Activated T-cell treated with anti-CD3 and anti-CD28 coated beads, Interleukin-2, amount 50 U/mL, for 24 hours (primary cell): ENCODE measurements around the gene ADTRP.
"Not testable (repeated sequence)": the region's sequence is repeated elsewhere in the genome, so short reads cannot be mapped to it uniquely, and the experiment has no call there.

Source experiments
- DNase-seq: peaks from one replicate; pipeline ENCODE4 v3.0.0-alpha.2; 2020
- H3K27ac Mint-ChIP-seq: 2 replicates; pipeline ENCODE4 v1.8.0; 2020; ENCODE audit warnings: mild to moderate bottlenecking, mixed read lengths
- H3K27me3 Mint-ChIP-seq: 2 replicates; pipeline ENCODE4 v1.8.0; 2020; ENCODE audit warnings: mixed read lengths
- H3K36me3 Mint-ChIP-seq: 2 replicates; pipeline ENCODE4 v1.8.0; 2020; ENCODE audit warnings: low read depth, mixed read lengths
- H3K4me1 Mint-ChIP-seq: 2 replicates; pipeline ENCODE4 v1.8.0; 2020; ENCODE audit warnings: low read depth, mixed read lengths
- H3K4me3 Mint-ChIP-seq: 2 replicates; pipeline ENCODE4 v1.8.0; 2020; ENCODE audit warnings: mild to moderate bottlenecking, moderate library complexity, mixed read lengths
- H3K9me3 Mint-ChIP-seq: 2 replicates; pipeline ENCODE4 v1.8.0; 2020; ENCODE audit warnings: mixed read lengths

The ADTRP gene

DNA sequence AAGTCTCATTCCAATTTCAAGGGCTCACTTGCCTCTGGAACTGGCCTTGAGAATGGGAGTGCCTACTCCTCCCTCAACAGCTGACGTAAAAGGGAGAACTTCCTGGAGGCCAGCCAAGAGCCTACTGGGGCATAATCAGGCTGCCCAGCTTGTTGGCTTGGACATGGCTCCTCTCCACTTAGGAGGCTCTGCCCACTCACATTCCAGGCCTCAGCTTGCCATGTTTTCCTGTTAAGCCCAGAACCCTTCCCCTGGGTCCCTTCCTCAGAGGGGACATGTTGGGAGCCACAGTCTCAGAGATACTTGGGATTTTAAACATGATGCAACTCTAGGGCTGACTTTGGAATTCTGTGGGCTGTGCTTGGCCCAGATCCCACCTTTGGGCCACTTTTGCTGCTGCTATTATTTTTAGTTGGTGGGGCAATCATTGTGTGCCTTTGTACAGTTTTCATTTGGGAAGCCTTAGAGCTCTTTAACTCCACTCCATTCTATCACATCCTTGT is 31.5 kb upstream of the ADTRP start:
- Mint-ChIP-seq H3K4me3 (no peak overlapping the region), H3K27me3 (peaks cover 6% of the 10 kb centered on the region), H3K36me3 (no peaks in the 10 kb centered on the region), H3K4me1 (peaks cover 30% of the 10 kb centered on the region), H3K27ac (no peak overlapping the region), H3K9me3 (no peaks in the 10 kb centered on the region)
- DNase-seq, result no peak

- Mint-ChIP-seq H3K9me3 (no peaks in the 10 kb centered on the region), H3K4me3 (no peak overlapping the region), H3K36me3 (no peaks in the 10 kb centered on the region), H3K4me1 (peaks cover 30% of the 10 kb centered on the region), H3K27me3 (peaks cover 7% of the 10 kb centered on the region), H3K27ac (no peak overlapping the region)
- no peak for DNase-seq
Observed at GRCh38 chr6:11808054-11808453, 29.5 kb upstream of the ADTRP start.

- DNase-seq, result peak; percentile 42
- Mint-ChIP-seq H3K36me3 (no peaks in the 10 kb centered on the region), H3K4me1 (peaks cover 27% of the 10 kb centered on the region), H3K9me3 (no peaks in the 10 kb centered on the region), H3K27me3 (peaks cover 7% of the 10 kb centered on the region), H3K4me3 (peak overlapping the region; percentile 7), H3K27ac (peak overlapping the region; percentile 39)
Observed at GRCh38 chr6:11806561-11807317, 28.1 kb upstream of the ADTRP start.

GRCh38 chr6:11805259-11806053 is 26.9 kb upstream of the ADTRP start:
- H3K4me1 Mint-ChIP-seq, result peaks cover 19% of the 10 kb centered on the region
- no peak overlapping the region for H3K4me3 Mint-ChIP-seq
- peaks cover 7% of the 10 kb centered on the region for H3K27me3 Mint-ChIP-seq
- DNase-seq, result no peak
- H3K36me3 Mint-ChIP-seq, result no peaks in the 10 kb centered on the region
- no peak overlapping the region for H3K27ac Mint-ChIP-seq
- no peaks in the 10 kb centered on the region for H3K9me3 Mint-ChIP-seq

DNA sequence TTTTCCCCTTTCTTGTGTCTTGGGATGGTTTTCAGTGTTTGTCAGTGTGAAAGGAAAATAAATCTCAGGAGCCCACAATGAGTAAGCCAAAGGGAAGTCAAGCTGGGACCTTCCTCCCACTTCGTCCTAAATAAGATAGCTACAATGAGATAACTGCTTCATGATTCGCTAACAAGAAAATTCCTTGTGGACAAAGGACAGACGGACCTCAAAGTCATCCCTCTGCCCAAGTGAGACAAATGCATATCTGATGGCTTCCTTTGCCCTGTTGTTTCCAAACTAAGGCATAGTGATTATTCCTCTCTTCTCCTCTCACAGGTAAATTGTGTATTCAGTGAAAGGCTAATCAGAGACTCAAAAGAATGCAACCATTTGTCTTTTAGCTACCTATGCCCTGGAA is 26.1 kb upstream of the ADTRP start:
- Mint-ChIP-seq H3K9me3 (no peaks in the 10 kb centered on the region), H3K36me3 (no peaks in the 10 kb centered on the region), H3K4me3 (no peak overlapping the region), H3K27me3 (peaks cover 7% of the 10 kb centered on the region), H3K4me1 (peaks cover 20% of the 10 kb centered on the region), H3K27ac (no peak overlapping the region)
- no peak for DNase-seq

DNA sequence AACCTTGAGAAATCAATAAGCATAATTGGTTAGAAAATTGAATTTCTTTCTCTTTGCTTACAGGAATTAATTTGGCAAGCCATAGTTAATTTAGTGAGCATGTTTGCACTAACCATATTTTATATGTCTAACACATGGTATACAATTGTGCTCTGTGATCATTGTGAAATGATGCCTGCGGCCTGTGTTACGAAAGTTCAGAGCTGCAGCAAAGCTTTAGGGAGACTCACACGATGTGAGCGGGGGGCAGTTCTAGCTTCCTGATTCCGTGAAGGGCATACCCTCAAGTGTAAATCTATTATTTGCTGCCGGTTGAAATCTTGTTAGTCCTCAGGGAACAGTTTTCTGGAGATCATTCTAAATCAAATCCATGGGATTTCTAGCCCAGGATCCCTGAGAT is 25.5 kb upstream of the ADTRP start:
- H3K9me3 Mint-ChIP-seq, result no peaks in the 10 kb centered on the region
- H3K27me3 Mint-ChIP-seq, result peaks cover 7% of the 10 kb centered on the region
- no peak for DNase-seq
- H3K4me1 Mint-ChIP-seq, result peaks cover 20% of the 10 kb centered on the region
- no peaks in the 10 kb centered on the region for H3K36me3 Mint-ChIP-seq
- no peak overlapping the region for H3K27ac Mint-ChIP-seq
- H3K4me3 Mint-ChIP-seq, result no peak overlapping the region

DNA sequence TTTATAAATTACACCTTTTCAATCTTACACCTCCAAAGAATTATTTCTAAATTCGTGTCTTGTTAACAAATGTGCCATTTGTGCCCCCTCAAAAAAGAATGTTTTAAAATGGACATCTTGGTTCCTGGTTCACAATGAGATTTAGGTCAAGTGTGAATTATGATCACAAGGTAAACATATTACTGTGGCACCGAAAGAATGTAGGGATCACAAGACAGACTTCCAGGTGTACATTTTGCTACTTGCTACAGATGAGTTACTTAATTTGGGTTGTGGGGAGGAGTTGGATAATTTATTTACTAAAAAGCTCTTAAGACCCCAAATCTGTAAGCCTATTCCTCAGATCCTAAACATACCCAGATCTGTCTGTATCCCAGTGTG is 25.0 kb upstream of the ADTRP start:
- no peak overlapping the region for H3K4me3 Mint-ChIP-seq
- H3K4me1 Mint-ChIP-seq, result peaks cover 20% of the 10 kb centered on the region
- no peaks in the 10 kb centered on the region for H3K36me3 Mint-ChIP-seq
- peaks cover 7% of the 10 kb centered on the region for H3K27me3 Mint-ChIP-seq
- H3K27ac Mint-ChIP-seq, result no peak overlapping the region
- no peaks in the 10 kb centered on the region for H3K9me3 Mint-ChIP-seq
- DNase-seq, result no peak

DNA sequence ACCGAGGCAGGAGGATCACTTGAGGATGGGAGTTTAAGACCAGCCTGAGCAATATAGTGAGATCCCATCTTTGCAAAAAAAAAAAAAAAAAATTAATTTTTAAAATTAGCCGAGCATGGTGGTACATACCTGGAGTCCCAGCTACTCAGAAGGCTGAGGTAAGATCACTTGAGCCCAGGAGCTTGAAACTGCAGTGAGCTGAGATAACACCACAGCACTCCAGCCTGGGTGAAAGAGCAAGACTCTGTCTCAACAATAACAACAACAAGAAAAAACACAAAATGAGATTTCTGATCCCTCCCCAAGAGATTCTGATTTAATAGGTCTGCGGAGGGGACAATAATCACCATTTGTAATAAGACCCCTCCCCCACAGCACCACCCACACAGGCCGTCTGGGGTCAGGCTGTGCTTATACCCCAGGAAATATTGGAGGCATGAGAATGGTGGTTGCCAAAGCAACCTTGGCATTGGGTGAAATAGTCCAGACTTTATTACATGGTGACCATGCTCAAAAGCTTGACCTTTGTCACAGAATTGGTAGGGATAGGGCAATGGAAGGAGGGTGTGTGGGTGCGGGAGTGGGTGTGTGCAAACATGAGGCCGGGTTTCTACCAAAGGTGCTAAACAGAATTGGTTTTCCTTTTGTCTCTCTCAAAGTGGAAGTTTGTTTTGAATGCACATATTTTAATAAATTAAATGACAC is 24.4 kb upstream of the ADTRP start:
- Mint-ChIP-seq H3K27ac (no peak overlapping the region), H3K36me3 (no peaks in the 10 kb centered on the region), H3K4me3 (no peak overlapping the region), H3K27me3 (peaks cover 12% of the 10 kb centered on the region), H3K9me3 (no peaks in the 10 kb centered on the region), H3K4me1 (peaks cover 20% of the 10 kb centered on the region)
- DNase-seq, result no peak

- not testable (repeated sequence) for DNase-seq, H3K36me3 Mint-ChIP-seq, H3K27me3 Mint-ChIP-seq, H3K9me3 Mint-ChIP-seq, H3K4me3 Mint-ChIP-seq, H3K4me1 Mint-ChIP-seq, H3K27ac Mint-ChIP-seq
Observed at GRCh38 chr6:11800531-11800930, 21.9 kb upstream of the ADTRP start.

DNA sequence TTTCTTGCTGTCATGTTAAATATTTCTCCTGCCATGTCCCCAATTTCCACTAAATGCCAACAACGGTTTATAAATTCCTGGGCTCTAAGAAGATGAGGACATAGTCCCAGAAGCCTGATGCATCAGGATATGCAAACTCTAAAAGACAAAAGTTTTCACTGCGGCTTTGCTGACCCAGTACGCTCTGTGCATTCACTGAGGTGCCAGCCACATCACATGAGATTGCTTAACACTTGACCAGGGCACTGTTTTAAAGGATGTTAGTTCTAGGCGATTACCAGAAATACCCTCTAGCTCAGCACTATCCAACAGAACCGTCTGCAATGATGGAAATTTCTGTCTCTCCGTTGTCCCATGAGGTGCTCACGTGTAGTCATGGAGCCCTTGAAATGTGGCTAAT is 19.9 kb upstream of the ADTRP start:
- Mint-ChIP-seq H3K4me1 (peaks cover 4% of the 10 kb centered on the region), H3K9me3 (peaks cover 5% of the 10 kb centered on the region), H3K36me3 (no peaks in the 10 kb centered on the region), H3K27ac (no peak overlapping the region), H3K27me3 (peaks cover 4% of the 10 kb centered on the region), H3K4me3 (no peak overlapping the region)
- DNase-seq, result no peak

DNA sequence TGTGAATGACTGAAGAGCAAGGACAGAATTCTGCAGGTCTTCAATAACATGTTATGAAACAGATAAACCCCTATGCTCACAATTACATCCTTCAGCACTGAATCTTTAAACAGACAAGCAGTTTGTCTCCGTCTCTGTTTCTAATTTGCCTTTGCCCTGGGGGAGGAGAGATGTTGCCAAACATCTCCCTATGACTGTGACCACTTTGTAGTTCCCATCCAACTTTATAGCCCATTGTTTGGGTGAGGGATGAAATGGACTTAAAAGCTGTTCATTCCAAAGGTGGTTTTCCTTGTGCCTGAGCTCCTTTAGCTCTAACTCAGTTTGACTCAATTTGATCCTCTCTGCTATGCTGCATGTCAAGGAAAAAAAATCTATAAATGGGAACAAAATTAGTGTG is 19.5 kb upstream of the ADTRP start:
- Mint-ChIP-seq H3K9me3 (peaks cover 7% of the 10 kb centered on the region), H3K27ac (no peak overlapping the region)

GRCh38 chr6:11796829-11797228 is 18.2 kb upstream of the ADTRP start:
- no peak for DNase-seq
- Mint-ChIP-seq H3K36me3 (no peaks in the 10 kb centered on the region), H3K27me3 (peaks cover 4% of the 10 kb centered on the region), H3K4me3 (no peak overlapping the region), H3K4me1 (peaks cover 8% of the 10 kb centered on the region), H3K27ac (no peak overlapping the region), H3K9me3 (peaks cover 12% of the 10 kb centered on the region)

More for the DNA sequence above, 19.5 kb upstream of the ADTRP start:
- Mint-ChIP-seq H3K27me3 (peaks cover 4% of the 10 kb centered on the region), H3K36me3 (no peaks in the 10 kb centered on the region), H3K4me1 (peaks cover 4% of the 10 kb centered on the region), H3K4me3 (no peak overlapping the region)
- DNase-seq, result no peak

DNA sequence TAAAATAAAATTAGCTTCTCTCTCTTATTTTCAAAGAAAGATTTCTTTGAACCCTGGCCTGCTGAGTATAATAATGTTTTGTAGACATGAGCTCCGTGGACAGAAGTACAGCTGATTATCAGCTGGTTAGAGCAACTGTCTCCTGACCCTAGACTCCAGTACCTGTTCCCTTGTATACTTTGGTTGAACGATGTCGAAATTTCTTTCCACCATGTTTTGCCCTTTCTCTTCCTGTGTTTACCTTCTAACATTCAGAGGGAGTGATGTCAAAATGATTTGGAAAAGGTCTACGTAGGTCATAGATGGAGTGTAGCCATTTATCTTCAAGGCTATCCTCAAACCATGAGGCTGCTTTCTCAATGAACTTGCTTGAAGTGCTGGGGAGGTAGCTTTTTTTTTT is 16.8 kb upstream of the ADTRP start:
- no peaks in the 10 kb centered on the region for H3K36me3 Mint-ChIP-seq
- peaks cover 12% of the 10 kb centered on the region for H3K9me3 Mint-ChIP-seq
- H3K27me3 Mint-ChIP-seq, result peaks cover 4% of the 10 kb centered on the region
- DNase-seq, result no peak
- H3K4me3 Mint-ChIP-seq, result no peak overlapping the region
- H3K27ac Mint-ChIP-seq, result no peak overlapping the region
- peaks cover 5% of the 10 kb centered on the region for H3K4me1 Mint-ChIP-seq

GRCh38 chr6:11793277-11793676 is 14.7 kb upstream of the ADTRP start:
- Mint-ChIP-seq H3K27ac (no peak overlapping the region), H3K4me1 (peaks cover 4% of the 10 kb centered on the region), H3K4me3 (no peak overlapping the region), H3K9me3 (peaks cover 12% of the 10 kb centered on the region), H3K27me3 (peaks cover 2% of the 10 kb centered on the region), H3K36me3 (no peaks in the 10 kb centered on the region)
- DNase-seq, result no peak
